GM12864 (cell line): Measurements from ENCODE around the gene MYL11.

Experiments
- DNase-seq: peaks from one replicate; pipeline ENCODE4 v3.0.0-alpha.2; 2011; ENCODE audit warnings: low read depth
- H3K4me3 ChIP-seq: 2 replicates; pipeline ENCODE4 v1.5.1; 2011; ENCODE audit warnings: mild to moderate bottlenecking, low read depth, low read length, control low read depth
- TF ChIP-seq, protein P1 (sequence below): IDR thresholded peaks from 2 replicates; pipeline ENCODE4 v1.5.1; 2011; ENCODE audit warnings: low read depth, mild to moderate bottlenecking, moderate library complexity, low read length, control low read depth, inconsistent platforms; ENCODE audit errors: missing control alignments

MYL11 gene

DNA sequence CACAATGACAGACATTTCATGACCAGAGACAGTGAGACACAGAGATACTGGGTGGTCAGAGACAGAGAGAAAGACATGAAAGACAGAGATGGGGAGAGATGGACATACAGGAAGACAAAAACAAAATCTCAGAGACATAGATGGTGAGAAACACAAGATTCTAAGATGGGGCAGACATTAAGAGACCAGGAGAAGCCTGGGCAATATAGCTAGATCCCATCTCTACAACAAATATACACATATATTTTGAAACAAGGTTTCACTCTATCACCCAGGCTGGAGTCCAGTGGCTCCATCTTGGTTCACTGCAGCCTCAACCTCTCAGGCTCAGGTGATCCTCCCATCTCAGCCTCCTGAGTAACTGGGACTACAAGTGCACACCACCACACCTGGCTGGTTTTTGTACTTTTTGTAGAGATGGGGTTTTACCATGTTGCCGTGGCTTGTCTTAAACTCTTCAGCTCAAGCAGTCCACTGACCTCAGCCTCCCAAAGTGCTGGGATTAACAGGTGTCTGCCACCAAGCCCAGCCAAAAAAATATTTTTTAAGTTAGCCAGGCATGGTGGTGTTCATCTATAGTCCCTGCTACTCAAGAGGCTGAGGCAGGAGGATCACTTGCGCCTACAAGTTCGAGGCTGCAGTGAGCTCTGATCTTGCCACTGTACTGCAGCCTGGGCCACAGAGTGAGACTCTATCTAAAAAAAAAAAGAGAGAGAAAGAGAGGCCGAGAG lies 5.6 kb downstream of the MYL11 start:
- TF ChIP-seq, protein P1, sequence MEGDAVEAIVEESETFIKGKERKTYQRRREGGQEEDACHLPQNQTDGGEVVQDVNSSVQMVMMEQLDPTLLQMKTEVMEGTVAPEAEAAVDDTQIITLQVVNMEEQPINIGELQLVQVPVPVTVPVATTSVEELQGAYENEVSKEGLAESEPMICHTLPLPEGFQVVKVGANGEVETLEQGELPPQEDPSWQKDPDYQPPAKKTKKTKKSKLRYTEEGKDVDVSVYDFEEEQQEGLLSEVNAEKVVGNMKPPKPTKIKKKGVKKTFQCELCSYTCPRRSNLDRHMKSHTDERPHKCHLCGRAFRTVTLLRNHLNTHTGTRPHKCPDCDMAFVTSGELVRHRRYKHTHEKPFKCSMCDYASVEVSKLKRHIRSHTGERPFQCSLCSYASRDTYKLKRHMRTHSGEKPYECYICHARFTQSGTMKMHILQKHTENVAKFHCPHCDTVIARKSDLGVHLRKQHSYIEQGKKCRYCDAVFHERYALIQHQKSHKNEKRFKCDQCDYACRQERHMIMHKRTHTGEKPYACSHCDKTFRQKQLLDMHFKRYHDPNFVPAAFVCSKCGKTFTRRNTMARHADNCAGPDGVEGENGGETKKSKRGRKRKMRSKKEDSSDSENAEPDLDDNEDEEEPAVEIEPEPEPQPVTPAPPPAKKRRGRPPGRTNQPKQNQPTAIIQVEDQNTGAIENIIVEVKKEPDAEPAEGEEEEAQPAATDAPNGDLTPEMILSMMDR = no peak
- DNase-seq = no peak
- H3K4me3 ChIP-seq = no peak overlapping the region

DNA sequence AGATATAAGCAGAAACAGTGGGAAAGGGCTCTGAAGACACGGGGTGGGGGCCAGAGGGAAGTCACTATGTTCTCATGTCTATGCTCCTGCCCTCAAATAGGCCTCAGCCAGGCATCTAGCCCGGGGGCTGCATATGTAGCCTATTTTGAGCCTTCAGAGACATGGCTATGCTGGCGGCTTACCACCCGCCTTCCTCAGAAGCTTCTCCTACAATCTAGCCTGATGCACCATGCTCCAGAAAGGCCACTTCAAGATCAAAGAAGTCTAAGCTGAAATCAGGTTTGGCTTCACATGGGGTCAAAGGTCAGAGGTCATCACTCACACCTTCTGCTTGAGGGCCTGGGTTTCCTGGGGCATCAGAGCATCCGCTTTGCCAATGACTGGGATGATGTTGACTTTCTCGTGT lies 6.2 kb downstream of the MYL11 start:
- no peak overlapping the region; the same call in 1 of the 2 replicates for H3K4me3 ChIP-seq
- no peak for DNase-seq
- TF ChIP-seq, protein P1 = no peak

DNA sequence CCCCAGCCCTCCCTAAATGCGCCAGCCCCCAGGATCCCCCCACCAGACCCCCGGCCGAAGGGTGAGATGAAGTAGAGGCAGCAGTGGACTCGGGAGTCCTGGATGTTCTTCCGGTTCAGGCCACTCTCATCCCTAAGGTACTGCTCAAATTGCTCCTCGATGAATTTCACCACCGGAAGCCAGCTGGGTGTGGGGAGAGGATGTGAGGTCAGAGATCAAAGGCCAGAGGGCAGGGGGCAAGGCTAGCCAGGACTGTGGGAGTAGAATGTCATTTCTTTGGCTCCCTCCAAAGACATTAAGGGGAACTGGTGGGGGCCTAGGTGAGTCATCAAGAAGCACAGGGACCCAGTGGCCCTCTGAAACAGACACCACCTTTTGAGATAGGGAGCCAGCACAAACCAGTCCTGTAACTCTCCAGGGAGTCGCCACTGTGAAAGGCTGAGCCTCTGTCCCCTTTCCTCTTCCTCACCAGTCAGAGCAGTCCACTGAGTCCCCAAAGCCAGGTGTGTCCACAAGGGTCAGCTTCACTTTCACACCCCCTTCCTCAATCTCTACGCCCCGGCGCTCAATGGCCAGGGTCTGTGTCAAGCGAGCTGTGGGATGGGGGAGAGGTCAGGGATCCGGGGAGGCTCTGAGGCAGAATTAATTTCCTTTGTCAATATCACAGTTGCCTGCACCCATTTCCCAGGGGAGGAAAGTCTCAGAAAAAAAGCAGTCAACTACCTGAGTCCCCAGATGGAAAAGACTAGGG lies 6.9 kb downstream of the MYL11 start:
- TF ChIP-seq, protein P1 = no peak
- peak overlapping the region; percentile 63 for H3K4me3 ChIP-seq
- no peak for DNase-seq

DNA sequence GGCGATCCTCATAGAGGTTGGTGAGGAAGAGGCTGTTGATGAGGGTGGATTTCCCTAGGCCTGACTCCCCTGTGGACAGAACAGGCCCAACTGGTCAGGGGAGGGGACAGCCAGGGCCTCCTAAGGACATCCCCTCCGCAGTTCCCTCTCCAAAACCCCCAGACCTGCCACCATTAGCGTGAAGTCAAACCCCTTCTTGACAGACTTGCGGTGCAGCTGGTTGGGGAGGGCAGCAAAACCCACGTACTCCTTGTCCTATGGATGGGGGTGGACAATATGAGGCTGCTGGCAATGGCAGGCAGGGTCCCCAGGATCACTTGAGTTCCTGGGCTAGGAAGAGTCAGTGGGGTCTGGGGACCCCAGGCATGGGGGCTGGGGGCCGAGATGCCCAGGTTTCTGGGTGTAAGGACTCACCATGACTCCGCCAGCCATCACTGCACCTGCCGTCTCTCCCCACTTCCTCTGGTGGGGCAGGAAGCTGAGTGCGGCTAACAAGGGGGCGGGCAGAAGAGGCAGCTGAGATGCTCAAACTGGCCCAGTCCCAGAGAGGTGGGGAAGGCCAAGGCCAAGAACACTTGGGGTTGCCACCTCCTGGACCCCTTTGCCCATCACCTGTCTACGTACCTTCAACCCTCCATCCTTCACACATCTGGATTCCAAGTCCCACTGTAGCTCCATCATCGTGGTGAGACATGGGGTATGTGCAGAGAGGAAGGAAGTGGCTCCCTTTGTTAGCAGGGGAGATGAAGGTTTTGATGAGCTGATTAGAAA lies 7.7 kb downstream of the MYL11 start, which contains the start of gene SEPTIN1:
Gene SEPTIN1 (minus strand): TSS at position 451 of the 771 bp plus-strand sequence. CDS start 19 bp downstream, at position 432.
- no peak for DNase-seq
- H3K4me3 ChIP-seq = peak within 1 kb of the TSS; percentile 63

DNA sequence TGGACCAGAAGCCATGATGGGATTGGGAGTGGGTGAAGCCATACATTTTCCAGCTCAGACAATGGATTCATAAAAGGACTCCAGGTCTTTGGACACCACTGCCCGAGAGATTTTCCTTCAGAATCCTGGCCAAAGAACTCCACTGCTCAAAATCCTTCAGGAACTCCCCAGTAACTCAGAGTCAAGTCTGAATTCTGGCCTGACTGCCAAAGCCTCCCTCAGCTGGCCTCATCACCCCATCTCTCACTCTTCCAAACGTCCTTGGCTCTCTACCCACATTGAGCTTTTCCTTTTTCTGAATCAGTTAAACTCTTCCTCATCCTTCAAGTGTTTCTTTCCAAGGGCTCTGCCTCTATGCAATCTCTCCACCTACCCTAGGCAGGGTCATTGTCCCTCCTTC lies 8.9 kb downstream of the MYL11 start:
- no peak overlapping the region for H3K4me3 ChIP-seq
- TF ChIP-seq, protein P1 = no peak
- no peak for DNase-seq

More for the DNA sequence above, 7.7 kb downstream of the MYL11 start, which contains the start of gene SEPTIN1:
- TF ChIP-seq, protein P1 = no peak

DNA sequence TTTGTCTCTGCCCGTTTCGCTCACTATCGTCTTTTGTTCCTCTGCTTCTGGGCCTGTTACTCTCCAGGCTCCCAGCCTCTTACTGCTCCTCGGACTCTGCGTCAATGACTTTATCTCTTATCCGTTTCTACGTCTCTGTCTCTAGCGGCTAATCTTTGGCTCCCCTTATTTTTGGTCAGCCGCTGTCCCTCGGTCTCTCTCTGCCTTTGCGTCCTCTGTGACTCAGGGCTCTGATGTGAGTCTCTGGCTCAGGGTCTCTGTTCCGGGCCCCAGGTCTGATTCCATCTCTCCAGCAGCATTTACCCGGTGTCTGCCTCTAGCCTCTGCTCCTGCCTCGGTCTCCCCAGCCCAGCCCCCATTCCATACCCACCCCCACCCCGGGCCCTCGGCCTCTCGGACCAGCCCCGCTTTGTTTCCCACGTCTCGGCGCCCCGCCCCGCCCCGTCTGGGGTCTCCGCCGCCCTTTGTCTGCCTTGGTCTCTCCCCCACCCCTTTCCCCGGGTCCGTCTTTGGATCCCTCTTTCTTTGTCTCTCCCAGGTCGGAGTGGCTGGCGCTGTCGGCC lies 20.1 kb downstream of the MYL11 start:
- TF ChIP-seq, protein P1 = no peak
- no peak for DNase-seq
- peak overlapping the region; percentile 92 for H3K4me3 ChIP-seq
